Measurements from ENCODE around the gene DCP1A. TPM values are rescaled to one million over a fixed set of nuclear protein-coding genes. Genes with fewer than 3 reads are reported as not detected.
A peak's percentile ranks its signal among the peaks of the same experiment; 100 is the strongest.

Gene DCP1A
- total RNA-seq, 1 donor from 2014 or later = 17.3 TPM

DNA sequence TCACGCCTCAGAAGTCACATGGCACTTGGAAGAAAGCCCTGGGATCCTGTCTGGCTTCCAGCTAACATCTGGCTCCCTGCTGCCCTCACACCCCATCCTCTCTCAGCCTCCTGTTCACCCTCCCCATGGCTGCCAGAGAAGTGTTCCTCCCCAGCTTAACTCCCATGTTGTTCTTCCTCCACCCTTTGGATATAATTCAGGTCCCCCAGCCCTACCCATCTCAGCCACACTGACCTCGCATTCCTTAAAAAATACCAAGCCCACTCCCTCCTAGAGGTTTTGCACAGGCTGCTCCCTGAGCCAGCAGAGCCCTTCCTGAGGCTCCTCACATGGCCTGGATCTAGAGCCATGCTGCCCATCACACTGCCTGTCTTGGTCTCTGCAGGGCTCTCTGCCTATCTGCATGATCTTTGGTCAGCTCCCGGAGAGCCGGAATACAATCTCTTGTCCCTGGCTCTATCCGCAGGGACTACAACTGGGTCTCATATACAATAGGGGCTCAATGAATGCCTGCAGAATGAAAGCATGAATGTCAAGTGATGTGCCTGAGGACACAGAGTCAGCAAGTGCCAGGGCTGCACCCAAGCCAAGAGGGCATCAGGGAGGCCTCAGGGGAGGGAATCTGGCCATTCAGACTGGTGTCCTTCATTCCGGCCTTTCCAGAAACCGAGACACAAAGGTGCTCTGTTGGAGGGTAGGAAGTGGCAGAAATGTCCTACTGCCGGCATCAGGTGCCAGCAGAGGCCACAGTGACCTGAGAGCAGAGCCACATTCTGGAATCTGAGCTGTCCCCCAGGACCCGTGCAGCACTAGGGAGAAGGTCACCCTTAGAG lies 87.7 kb downstream of the DCP1A start:
- no peaks in the 10 kb centered on the region for H3K27me3 ChIP-seq (ENCODE audit: low read depth)
- peak overlapping the region; percentile 87 for H3K27ac ChIP-seq (replicated peaks)
- intact Hi-C loops (cut with micrococcal nuclease) = no loop called here
- DNase-seq = peak; percentile 25
- peaks cover 44% of the 10 kb centered on the region for H3K4me1 ChIP-seq
- TF ChIP-seq CTCF (IDR thresholded peaks at IDR 0.05; ENCODE audit: borderline replicate concordance) = no peak
- H3K36me3 ChIP-seq = no peaks in the 10 kb centered on the region
- H3K4me3 ChIP-seq = no peak overlapping the region
- H3K9me3 ChIP-seq (replicated peaks) = no peaks in the 10 kb centered on the region

DNA sequence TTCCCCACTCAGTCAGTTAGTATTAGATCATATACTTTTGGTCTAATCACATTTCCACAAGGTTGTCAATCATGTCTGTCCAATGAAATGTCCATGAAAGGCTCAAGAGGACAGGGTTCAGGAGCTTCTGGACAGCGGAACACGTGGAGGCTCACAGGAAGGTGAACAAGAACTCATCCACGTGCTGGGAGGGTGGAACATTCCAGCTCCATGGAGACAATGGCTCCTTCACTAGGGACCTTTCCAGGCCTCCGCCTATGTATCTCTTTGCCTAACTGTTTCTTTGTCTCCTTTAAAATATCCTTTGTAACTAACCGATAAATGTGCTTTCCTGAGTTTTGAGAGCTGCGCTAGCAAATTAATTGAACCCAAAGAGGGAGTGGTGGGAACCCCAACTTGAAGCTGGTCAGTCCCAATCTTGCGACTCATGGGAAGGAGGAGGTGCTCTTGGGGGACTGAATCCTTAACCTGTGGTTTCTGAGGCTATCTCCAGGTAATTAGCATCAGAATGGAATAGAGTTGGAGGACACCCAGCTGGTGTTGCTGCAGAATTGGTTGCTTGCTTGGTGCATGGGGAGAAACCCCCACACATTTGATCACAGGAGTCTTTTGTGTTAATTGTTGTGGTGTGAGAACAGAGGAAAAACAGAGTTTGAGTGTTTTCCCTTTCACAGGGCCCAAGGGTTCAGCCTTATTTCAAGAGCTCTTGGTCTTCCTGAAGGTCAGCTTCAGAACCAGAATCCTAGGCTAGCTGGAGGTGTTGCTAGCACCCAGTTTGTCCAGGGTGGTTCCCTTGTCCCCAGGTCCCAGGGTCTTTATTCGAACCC lies 88.5 kb downstream of the DCP1A start:
- DNase-seq = no peak
- intact Hi-C loops (cut with micrococcal nuclease) = no loop called here
- H3K27ac ChIP-seq (replicated peaks) = peak overlapping the region; percentile 87

GRCh38 chr3:53257465-53257864 lies 89.9 kb downstream of the DCP1A start:
- Histone ChIP-seq H3K4me1 (peaks cover 66% of the 10 kb centered on the region), H3K27me3 (ENCODE audit: low read depth) (no peaks in the 10 kb centered on the region), H3K36me3 (no peaks in the 10 kb centered on the region), H3K4me3 (no peak overlapping the region), H3K27ac (replicated peaks) (no peak overlapping the region), H3K9me3 (replicated peaks) (no peaks in the 10 kb centered on the region)
- DNase-seq = no peak
- intact Hi-C loops (cut with micrococcal nuclease) = no loop called here
- TF ChIP-seq CTCF (IDR thresholded peaks at IDR 0.05; ENCODE audit: borderline replicate concordance) = no peak

More for the DNA sequence above, 88.5 kb downstream of the DCP1A start:
- no peak for TF ChIP-seq CTCF (IDR thresholded peaks at IDR 0.05; ENCODE audit: borderline replicate concordance)
- no peaks in the 10 kb centered on the region for H3K27me3 ChIP-seq (ENCODE audit: low read depth)
- H3K4me3 ChIP-seq = no peak overlapping the region
- H3K36me3 ChIP-seq = no peaks in the 10 kb centered on the region
- H3K9me3 ChIP-seq (replicated peaks) = no peaks in the 10 kb centered on the region
- H3K4me1 ChIP-seq = peaks cover 52% of the 10 kb centered on the region

DNA sequence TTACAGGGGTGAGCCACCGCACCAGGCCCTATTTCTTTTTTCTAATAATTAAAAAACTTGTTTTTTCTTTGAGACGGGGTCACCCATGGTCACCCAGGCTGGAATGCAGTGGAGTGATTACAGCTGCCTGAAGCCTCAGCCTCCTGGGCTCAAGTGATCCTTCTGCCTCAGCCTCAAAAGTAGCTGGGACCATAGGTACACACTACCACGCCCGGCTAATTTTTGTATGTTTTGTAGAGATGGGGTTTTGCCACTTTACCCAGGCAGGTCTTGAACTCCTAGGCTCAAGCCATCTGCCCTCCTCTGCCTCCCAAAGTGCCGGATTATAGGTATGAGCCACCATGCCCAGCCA lies 90.7 kb downstream of the DCP1A start:
- no peaks in the 10 kb centered on the region for H3K9me3 ChIP-seq (replicated peaks)
- peaks cover 70% of the 10 kb centered on the region for H3K4me1 ChIP-seq
- no peaks in the 10 kb centered on the region for H3K36me3 ChIP-seq
- H3K27ac ChIP-seq (replicated peaks) = peak overlapping the region; percentile 96
- TF ChIP-seq CTCF (IDR thresholded peaks at IDR 0.05; ENCODE audit: borderline replicate concordance) = no peak
- intact Hi-C loops (cut with micrococcal nuclease) = no loop called here
- no peak for DNase-seq
- no peaks in the 10 kb centered on the region for H3K27me3 ChIP-seq (ENCODE audit: low read depth)
- H3K4me3 ChIP-seq = no peak overlapping the region

DNA sequence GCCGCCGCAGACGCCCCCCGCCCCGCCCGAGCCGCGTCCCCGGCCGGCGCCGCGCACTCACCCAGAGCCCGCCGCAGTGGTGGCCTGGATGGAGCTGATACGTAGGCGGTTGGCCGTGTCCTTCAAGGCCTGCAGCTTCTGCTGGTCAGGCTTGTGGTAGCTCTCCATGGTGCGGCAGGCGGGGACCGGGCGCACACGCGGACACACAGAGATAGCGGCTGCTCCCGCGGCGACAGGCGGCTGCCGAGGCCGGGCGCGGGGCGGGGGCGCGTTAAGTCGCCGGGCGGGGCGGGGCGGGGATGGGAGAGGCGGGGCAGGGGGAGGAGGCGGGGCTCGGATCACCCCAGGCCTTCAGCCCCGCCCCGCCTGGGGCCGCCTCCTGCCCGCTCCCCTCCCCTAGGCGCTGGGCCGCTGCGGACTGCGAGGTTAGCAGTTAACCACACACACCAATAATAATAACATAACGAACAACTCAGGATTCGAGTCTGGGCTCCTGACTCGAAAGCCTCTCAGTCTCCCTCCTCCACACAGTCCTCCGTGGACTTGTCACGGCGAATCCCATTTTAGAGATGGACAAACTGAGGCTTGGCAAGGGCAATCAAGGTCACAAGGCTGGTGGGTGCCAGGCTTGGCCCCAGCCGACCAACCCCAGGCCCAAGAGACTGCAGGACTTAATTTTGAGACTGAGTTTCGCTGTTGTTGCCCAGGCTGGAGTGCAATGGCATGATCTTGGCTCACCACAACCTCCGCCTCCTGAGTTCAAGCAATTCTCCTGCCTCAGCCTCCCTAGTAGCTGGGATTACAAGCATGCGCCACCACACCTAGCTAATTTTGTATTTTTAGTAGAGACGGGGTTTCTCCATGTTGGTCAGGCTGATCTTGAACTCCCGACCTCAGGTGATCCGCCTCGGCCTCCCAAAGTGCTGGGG lies 91.3 kb downstream of the DCP1A start, which contains the start of gene TKT:
Gene TKT, minus strand, starts transcription at position 248 of the 929 bp plus-strand sequence. Its CDS starts 80 bp downstream, at position 168.
- Histone ChIP-seq H3K4me3 (peak within 1 kb of the TSS; percentile 86), H3K36me3 (no peaks in the 10 kb centered on the region), H3K27me3 (ENCODE audit: low read depth) (no peaks in the 10 kb centered on the region), H3K27ac (replicated peaks) (peak within 1 kb of the TSS; percentile 96), H3K9me3 (replicated peaks) (no peaks in the 10 kb centered on the region), H3K4me1 (peaks cover 70% of the 10 kb centered on the region)
- intact Hi-C loops (cut with micrococcal nuclease) = no loop called here
- no peak for TF ChIP-seq CTCF (IDR thresholded peaks at IDR 0.05; ENCODE audit: borderline replicate concordance)
- peak; percentile 91 for DNase-seq
